ENCODE results near the gene NAALAD2. TPM values are rescaled to one million over a fixed set of nuclear protein-coding genes. Genes with fewer than 3 reads are reported as not detected.

Gene NAALAD2
- total and polyA plus RNA-seq, 10 donors, result 0.67 to 12.3 (median 4.5) TPM

GRCh38 chr11:90113541-90113940 is 20.9 kb upstream of the NAALAD2 start:
- WGBS, 5 donors, result 3 to 12% (median 7%) methylated on average over 2 of the region's 2 CpGs
- Histone ChIP-seq H3K27ac (no peak overlapping the region), H3K9me3 (no peaks in the 10 kb centered on the region), H3K36me3 (no peaks in the 10 kb centered on the region), H3K4me1 (no peaks in the 10 kb centered on the region), H3K27me3 (replicated peaks in 1 of 7) (no peaks in the 10 kb centered on the region), H3K4me3 (no peak overlapping the region)
- intact Hi-C loops (cut with DNase I; ENCODE audit: low total_unique reads), result no loop called here
- TF ChIP-seq POLR2A (IDR thresholded peaks at IDR 0.05) (no peak), CTCF (IDR thresholded peaks at IDR 0.05 in 8 of 11, conservative IDR thresholded peaks at IDR 0.05 in 3 of 11) (peak in 4 of 11 experiments; percentile 9 to 28 (median 22))
- no peak for DNase-seq

- Histone ChIP-seq H3K4me1 (no peaks in the 10 kb centered on the region), H3K9me3 (no peaks in the 10 kb centered on the region), H3K27ac (no peak overlapping the region)
Measured at GRCh38 chr11:90120191-90120590, 14.3 kb upstream of the NAALAD2 start.

GRCh38 chr11:90124371-90124770 is 10.1 kb upstream of the NAALAD2 start:
- 46 to 63% (median 55%) methylated on average over 1 of the region's 1 CpG for WGBS, 5 donors

More at GRCh38 chr11:90120191-90120590, 14.3 kb upstream of the NAALAD2 start:
- no peaks in the 10 kb centered on the region for H3K36me3 ChIP-seq
- 93 to 100% (median 98%) methylated on average over 4 of the region's 4 CpGs for WGBS, 5 donors
- no peak for DNase-seq
- no peak overlapping the region for H3K4me3 ChIP-seq
- intact Hi-C loops (cut with DNase I; ENCODE audit: low total_unique reads), result no loop called here
- TF ChIP-seq POLR2A (IDR thresholded peaks at IDR 0.05) (no peak), CTCF (IDR thresholded peaks at IDR 0.05 in 8 of 11, conservative IDR thresholded peaks at IDR 0.05 in 3 of 11) (no peak), POLR2AphosphoS5 (IDR thresholded peaks at IDR 0.05) (no peak)
- no peaks in the 10 kb centered on the region for H3K27me3 ChIP-seq (replicated peaks in 1 of 7)

GRCh38 chr11:90124946-90125345 is 9.5 kb upstream of the NAALAD2 start:
- H3K27ac ChIP-seq, result no peak overlapping the region
- no peak overlapping the region for H3K4me3 ChIP-seq
- H3K36me3 ChIP-seq, result no peaks in the 10 kb centered on the region
- H3K9me3 ChIP-seq, result no peaks in the 10 kb centered on the region
- H3K27me3 ChIP-seq (replicated peaks in 1 of 7), result no peaks in the 10 kb centered on the region
- WGBS, 5 donors, result 67 to 84% (median 81%) methylated on average over 3 of the region's 3 CpGs
- no peak for DNase-seq
- H3K4me1 ChIP-seq, result no peaks in the 10 kb centered on the region
- TF ChIP-seq POLR2A (IDR thresholded peaks at IDR 0.05) (no peak), POLR2AphosphoS5 (IDR thresholded peaks at IDR 0.05) (no peak), CTCF (IDR thresholded peaks at IDR 0.05 in 8 of 11, conservative IDR thresholded peaks at IDR 0.05 in 3 of 11) (no peak)
- intact Hi-C loops (cut with DNase I; ENCODE audit: low total_unique reads), result no loop called here

More at GRCh38 chr11:90124371-90124770, 10.1 kb upstream of the NAALAD2 start:
- Histone ChIP-seq H3K36me3 (no peaks in the 10 kb centered on the region), H3K4me3 (no peak overlapping the region), H3K4me1 (no peaks in the 10 kb centered on the region), H3K9me3 (no peaks in the 10 kb centered on the region), H3K27me3 (replicated peaks in 1 of 7) (no peaks in the 10 kb centered on the region), H3K27ac (no peak overlapping the region)
- intact Hi-C loops (cut with DNase I; ENCODE audit: low total_unique reads), result no loop called here
- DNase-seq, result no peak
- TF ChIP-seq POLR2A (IDR thresholded peaks at IDR 0.05) (no peak), POLR2AphosphoS5 (IDR thresholded peaks at IDR 0.05) (no peak), CTCF (IDR thresholded peaks at IDR 0.05 in 8 of 11, conservative IDR thresholded peaks at IDR 0.05 in 3 of 11) (no peak)

Measured in spleen (tissue), 11 donors.